ENCODE data around the gene EXOSC1.

EXOSC1 gene

GRCh38 chr10:97401455-97401919 is 44.3 kb downstream of the EXOSC1 start:
- no peak for DNase-seq (ENCODE audit: low read depth)
- peak overlapping the region; percentile 82 for H3K4me3 ChIP-seq (ENCODE audit: low read depth, low read length)
- TF ChIP-seq, protein P1, sequence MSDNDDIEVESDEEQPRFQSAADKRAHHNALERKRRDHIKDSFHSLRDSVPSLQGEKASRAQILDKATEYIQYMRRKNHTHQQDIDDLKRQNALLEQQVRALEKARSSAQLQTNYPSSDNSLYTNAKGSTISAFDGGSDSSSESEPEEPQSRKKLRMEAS (IDR thresholded peaks at IDR 0.05; ENCODE audit: low read depth, low read length) = no peak
- TF ChIP-seq MYC (IDR thresholded peaks at IDR 0.05; ENCODE audit: low read depth, low read length) (no peak), POLR2A (IDR thresholded peaks at IDR 0.05; ENCODE audit: extremely low read depth, insufficient read length) (no peak)
- TF ChIP-seq, protein P2, sequence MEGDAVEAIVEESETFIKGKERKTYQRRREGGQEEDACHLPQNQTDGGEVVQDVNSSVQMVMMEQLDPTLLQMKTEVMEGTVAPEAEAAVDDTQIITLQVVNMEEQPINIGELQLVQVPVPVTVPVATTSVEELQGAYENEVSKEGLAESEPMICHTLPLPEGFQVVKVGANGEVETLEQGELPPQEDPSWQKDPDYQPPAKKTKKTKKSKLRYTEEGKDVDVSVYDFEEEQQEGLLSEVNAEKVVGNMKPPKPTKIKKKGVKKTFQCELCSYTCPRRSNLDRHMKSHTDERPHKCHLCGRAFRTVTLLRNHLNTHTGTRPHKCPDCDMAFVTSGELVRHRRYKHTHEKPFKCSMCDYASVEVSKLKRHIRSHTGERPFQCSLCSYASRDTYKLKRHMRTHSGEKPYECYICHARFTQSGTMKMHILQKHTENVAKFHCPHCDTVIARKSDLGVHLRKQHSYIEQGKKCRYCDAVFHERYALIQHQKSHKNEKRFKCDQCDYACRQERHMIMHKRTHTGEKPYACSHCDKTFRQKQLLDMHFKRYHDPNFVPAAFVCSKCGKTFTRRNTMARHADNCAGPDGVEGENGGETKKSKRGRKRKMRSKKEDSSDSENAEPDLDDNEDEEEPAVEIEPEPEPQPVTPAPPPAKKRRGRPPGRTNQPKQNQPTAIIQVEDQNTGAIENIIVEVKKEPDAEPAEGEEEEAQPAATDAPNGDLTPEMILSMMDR (IDR thresholded peaks at IDR 0.05; ENCODE audit: low read depth, low read length) = no peak

DNA sequence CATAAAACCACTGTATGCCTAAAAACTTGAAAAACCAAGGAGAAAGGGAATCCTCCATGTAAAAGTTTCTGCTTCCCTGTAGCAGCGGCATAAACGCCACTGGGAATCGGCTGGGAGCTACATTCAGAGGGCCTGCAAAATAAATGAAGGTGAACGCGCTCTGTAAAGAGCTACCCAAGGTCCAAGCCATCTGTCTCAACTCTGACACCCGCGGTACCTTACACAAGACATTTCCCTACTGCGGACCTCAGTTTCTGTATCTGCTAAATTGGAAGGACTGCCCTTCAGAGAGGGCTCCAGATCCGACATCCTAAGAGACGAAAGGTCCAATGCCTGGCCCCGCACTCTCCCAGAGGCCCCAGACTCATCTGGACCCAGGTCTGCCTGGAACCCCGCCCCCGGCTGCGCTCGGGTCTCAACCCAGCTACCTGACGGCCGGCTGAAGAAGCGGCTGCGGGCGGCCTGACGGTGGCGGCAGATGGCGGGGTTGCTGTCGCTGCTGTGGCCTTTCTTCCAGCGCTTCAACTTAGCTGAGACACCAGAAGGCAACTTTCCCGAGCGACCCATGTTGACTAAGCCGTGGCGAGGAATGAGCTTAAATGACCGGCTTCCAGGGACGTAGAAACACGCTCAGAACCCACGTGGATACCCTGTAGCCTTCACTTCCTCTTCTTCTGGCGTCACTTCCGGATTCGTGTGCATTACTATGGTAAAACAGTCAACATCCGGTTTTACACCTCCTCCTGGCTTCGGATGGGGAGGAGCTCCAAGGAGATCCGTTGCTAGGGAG is 44.9 kb downstream of the EXOSC1 start, which contains the start of gene RRP12:
TSS of gene RRP12 (minus strand) at position 676 of the 790 bp plus-strand sequence. CDS start at position 567, 109 bp downstream.
- peak within 1 kb of the TSS; percentile 82 for H3K4me3 ChIP-seq (ENCODE audit: low read depth, low read length)
- TF ChIP-seq MYC (IDR thresholded peaks at IDR 0.05; ENCODE audit: low read depth, low read length) = peak; percentile 98
- TF ChIP-seq, protein P1 (IDR thresholded peaks at IDR 0.05; ENCODE audit: low read depth, low read length) = peak; percentile 100
- TF ChIP-seq POLR2A (IDR thresholded peaks at IDR 0.05; ENCODE audit: extremely low read depth, insufficient read length) = peak; percentile 56
- TF ChIP-seq, protein P2 (IDR thresholded peaks at IDR 0.05; ENCODE audit: low read depth, low read length) = no peak
- peak; percentile 98 for DNase-seq (ENCODE audit: low read depth)

DNA sequence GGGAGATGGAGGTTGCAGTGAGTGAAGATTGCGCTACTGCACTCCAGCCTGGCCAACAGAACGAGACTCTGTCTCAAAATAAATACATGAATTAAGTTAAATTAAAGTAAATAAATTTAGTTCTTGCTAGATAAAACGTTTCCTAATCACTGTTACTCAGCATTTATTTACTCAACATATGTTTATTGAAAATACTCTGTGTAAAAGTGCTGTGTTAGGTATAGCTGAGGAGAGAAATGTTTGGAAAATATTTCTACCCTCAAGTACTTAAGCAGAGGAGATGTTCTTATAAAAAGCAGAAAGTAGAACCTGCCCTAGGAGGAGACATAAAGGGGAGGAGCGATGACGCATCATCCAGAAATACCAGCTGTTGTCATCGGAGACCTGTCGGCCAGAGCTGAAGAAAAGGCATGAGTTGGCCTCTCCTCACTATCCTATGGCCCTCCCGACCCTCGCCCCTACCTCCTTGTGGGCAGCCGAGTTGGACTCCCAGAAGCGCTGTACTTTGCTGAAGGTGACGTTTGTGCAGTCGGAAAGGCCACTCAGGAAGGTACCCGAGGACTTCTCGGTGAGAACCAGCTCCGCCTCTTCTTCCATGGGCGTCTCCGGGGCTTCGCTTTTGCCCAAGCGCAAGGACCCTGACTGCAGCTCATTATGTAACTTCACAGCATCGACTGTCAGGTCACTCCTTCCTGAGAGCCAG is 45.8 kb downstream of the EXOSC1 start:
- TF ChIP-seq, protein P2 (IDR thresholded peaks at IDR 0.05; ENCODE audit: low read depth, low read length) = no peak
- peak; percentile 18; the same call in 1 of the 2 replicates for TF ChIP-seq MYC (IDR thresholded peaks at IDR 0.05; ENCODE audit: low read depth, low read length)
- TF ChIP-seq, protein P1 (IDR thresholded peaks at IDR 0.05; ENCODE audit: low read depth, low read length) = peak; percentile 24; the same call in 1 of the 2 replicates
- TF ChIP-seq POLR2A (IDR thresholded peaks at IDR 0.05; ENCODE audit: extremely low read depth, insufficient read length) = no peak
- peak overlapping the region; percentile 82 for H3K4me3 ChIP-seq (ENCODE audit: low read depth, low read length)
- peak; percentile 84 for DNase-seq (ENCODE audit: low read depth)

DNA sequence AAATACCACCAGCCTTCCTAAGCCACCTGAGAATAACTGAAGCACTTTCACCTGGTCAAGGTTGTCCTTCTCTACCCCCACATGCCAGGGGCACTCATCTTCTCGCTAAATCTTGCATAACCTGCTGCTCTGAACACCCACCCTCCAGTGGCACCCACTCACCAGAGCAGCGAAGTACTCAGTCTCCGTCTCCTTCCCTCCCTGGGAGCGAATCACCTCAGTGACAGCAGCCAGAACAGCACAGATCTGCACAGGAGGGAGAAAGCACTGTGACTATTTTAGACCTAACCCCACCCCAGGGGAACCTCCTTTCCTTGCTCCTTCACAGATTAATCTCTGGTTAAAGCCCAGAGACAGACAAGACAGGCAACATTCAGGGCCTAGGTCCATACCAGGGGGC is 49.8 kb downstream of the EXOSC1 start:
- TF ChIP-seq, protein P2 (IDR thresholded peaks at IDR 0.05; ENCODE audit: low read depth, low read length) = no peak
- no peak for TF ChIP-seq POLR2A (IDR thresholded peaks at IDR 0.05; ENCODE audit: extremely low read depth, insufficient read length)
- TF ChIP-seq MYC (IDR thresholded peaks at IDR 0.05; ENCODE audit: low read depth, low read length) = no peak
- TF ChIP-seq, protein P1 (IDR thresholded peaks at IDR 0.05; ENCODE audit: low read depth, low read length) = no peak
- H3K4me3 ChIP-seq (ENCODE audit: low read depth, low read length) = no peak overlapping the region
- no peak for DNase-seq (ENCODE audit: low read depth)

DNA sequence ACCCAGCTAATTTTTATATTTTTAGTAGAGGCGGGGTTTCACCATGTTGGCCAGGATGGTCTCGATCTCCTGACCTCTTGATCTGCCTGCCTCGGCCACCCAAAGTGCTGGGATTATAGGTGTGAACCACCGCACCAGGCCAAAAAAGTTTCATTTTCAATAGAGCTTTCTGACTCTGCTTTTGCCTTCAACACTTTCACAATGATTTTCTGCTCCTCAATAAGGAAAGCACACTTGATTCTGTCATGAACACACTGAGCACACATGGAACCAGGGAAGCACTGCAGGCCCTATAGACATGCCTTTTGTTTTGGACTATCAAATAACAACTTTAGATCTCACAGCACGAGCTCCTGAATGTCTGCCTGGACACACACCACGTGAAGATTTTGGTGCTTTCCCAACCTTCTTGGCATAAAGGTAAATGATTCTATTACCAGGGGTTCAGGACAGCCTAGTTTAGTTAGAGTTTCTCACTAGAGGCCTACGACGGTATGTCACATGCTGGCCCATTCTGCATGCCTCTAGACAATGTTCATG is 52.7 kb downstream of the EXOSC1 start:
- no peak overlapping the region for H3K4me3 ChIP-seq (ENCODE audit: low read depth, low read length)
- TF ChIP-seq MYC (IDR thresholded peaks at IDR 0.05; ENCODE audit: low read depth, low read length) (no peak), POLR2A (IDR thresholded peaks at IDR 0.05; ENCODE audit: extremely low read depth, insufficient read length) (no peak)
- TF ChIP-seq, protein P1 (IDR thresholded peaks at IDR 0.05; ENCODE audit: low read depth, low read length) = no peak
- TF ChIP-seq, protein P2 (IDR thresholded peaks at IDR 0.05; ENCODE audit: low read depth, low read length) = no peak
- DNase-seq (ENCODE audit: low read depth) = no peak

All from NB4 (cell line).